Measurements from ENCODE around the gene ARSJ.

The ARSJ gene

GRCh38 chr4:113978561-113979147 lies 793 bp downstream of the ARSJ start:
- Histone ChIP-seq H3K9ac (ENCODE audit: insufficient read length) (no peak overlapping the region), H3K27ac (no peak overlapping the region), H3K4me3 (peak overlapping the region; percentile 77), H3K36me3 (ENCODE audit: insufficient read depth, low read length) (peaks cover 6% of the 10 kb centered on the region; the same call in 1 of the 2 replicates), H3K9me3 (ENCODE audit: low read depth, low read length) (no peaks in the 10 kb centered on the region; the same call in 1 of the 2 replicates)
- TF ChIP-seq EZH2 (IDR thresholded peaks at IDR 0.05) (no peak), FOXP2 (optimal IDR thresholded peaks at IDR 0.05; ENCODE audit: control extremely low read depth, extremely low read length, insufficient read depth) (no peak), POLR2AphosphoS5 (IDR thresholded peaks at IDR 0.05; ENCODE audit: borderline replicate concordance, low read depth, low read length) (no peak)
- DNase-seq (ENCODE audit: low read depth, low spot score) = no peak

GRCh38 chr4:113978105-113978504 lies 1.3 kb downstream of the ARSJ start:
- no peak for DNase-seq (ENCODE audit: low read depth, low spot score)
- no peak overlapping the region for H3K9ac ChIP-seq (ENCODE audit: insufficient read length)
- H3K9me3 ChIP-seq (ENCODE audit: low read depth, low read length) = no peaks in the 10 kb centered on the region; the same call in 1 of the 2 replicates
- H3K36me3 ChIP-seq (ENCODE audit: insufficient read depth, low read length) = peaks cover 6% of the 10 kb centered on the region; the same call in 1 of the 2 replicates
- TF ChIP-seq FOXP2 (optimal IDR thresholded peaks at IDR 0.05; ENCODE audit: control extremely low read depth, extremely low read length, insufficient read depth) = no peak
- TF ChIP-seq POLR2AphosphoS5 (IDR thresholded peaks at IDR 0.05; ENCODE audit: borderline replicate concordance, low read depth, low read length) = no peak
- TF ChIP-seq EZH2 (IDR thresholded peaks at IDR 0.05) = no peak
- H3K4me3 ChIP-seq = no peak overlapping the region
- H3K27ac ChIP-seq = no peak overlapping the region

DNA sequence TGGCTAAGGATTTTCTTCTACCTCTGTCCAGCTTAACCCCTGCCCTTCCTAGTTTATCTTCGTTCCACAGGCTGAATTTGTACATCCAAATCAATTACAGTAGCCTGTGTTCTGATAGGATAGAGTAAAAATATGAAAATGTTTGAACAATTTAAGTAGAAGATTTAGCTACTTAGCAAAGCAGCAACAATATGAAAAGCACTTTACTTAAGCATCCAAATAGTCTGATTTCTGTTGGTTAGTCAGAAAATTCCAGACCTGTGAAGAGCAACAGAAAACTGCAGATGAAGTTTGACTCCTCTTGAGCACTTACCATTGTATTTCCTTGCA lies 2.0 kb downstream of the ARSJ start:
- H3K4me3 ChIP-seq = no peak overlapping the region
- H3K9ac ChIP-seq (ENCODE audit: insufficient read length) = no peak overlapping the region
- H3K36me3 ChIP-seq (ENCODE audit: insufficient read depth, low read length) = peaks cover 6% of the 10 kb centered on the region; the same call in 1 of the 2 replicates
- H3K27ac ChIP-seq = no peak overlapping the region
- TF ChIP-seq EZH2 (IDR thresholded peaks at IDR 0.05) = no peak
- TF ChIP-seq POLR2AphosphoS5 (IDR thresholded peaks at IDR 0.05; ENCODE audit: borderline replicate concordance, low read depth, low read length) = no peak
- no peaks in the 10 kb centered on the region; the same call in 1 of the 2 replicates for H3K9me3 ChIP-seq (ENCODE audit: low read depth, low read length)
- DNase-seq (ENCODE audit: low read depth, low spot score) = no peak

DNA sequence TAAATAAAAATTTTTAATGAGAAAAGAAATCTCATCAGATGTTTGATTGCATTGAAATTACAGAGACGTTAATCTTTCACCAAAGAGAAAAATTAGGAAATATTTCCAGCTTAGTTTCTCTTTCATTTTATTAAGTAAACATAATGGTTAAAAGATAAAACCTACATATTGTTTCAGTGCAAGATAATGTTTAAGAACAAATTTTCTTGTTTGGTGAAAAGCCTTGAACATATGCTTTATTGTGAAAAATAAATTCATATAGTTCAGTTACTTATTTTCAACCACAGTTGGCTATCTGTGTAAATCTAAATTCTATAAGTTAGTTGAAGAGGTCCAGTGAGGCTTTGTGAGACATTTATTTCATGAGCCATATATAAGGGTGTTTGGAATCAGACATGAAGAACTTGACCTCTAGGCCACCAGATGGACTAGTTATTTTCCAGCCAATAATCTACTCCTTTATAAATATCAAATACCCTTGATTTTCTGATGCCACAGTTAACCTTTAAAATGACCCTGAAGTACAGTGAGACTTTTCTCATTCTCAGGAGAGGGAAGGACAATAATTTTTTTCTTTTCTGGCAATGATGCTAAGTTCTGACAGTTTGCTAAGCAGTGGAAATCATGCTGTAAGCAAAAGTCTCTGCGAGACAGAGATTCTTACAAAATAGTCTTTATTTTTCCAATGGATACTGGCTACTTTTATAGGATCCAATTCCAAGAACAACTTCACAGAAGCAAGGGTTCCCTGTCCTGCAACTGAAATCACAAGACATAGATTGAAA lies 2.5 kb downstream of the ARSJ start:
- H3K27ac ChIP-seq = no peak overlapping the region
- H3K4me3 ChIP-seq = 0 out of 2 replicates have a peak overlapping the region, but pooled peaks have one; percentile 20

DNA sequence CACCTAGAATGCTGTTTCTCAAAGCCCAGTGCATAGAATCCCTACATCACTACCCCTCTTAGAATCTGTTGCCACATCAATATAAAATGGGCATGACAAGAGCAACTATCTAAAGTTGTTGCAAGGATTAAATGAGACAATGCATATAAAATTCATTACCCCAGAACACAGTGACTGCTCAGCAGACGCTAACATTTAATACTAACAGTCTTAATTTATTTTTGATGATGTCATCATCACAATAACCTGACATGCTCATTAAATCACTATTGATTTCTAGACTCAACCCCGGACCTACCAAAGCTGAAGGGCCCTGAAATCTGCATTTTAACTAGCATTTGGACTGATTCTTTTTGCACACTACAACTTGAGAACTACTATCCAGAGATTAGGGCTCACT lies 3.9 kb downstream of the ARSJ start:
- TF ChIP-seq EZH2 (IDR thresholded peaks at IDR 0.05) (no peak), POLR2AphosphoS5 (IDR thresholded peaks at IDR 0.05; ENCODE audit: borderline replicate concordance, low read depth, low read length) (no peak), FOXP2 (optimal IDR thresholded peaks at IDR 0.05; ENCODE audit: control extremely low read depth, extremely low read length, insufficient read depth) (no peak)
- no peak overlapping the region for H3K9ac ChIP-seq (ENCODE audit: insufficient read length)
- no peak overlapping the region for H3K27ac ChIP-seq
- H3K4me3 ChIP-seq = no peak overlapping the region
- DNase-seq (ENCODE audit: low read depth, low spot score) = no peak
- peaks cover 6% of the 10 kb centered on the region; the same call in 1 of the 2 replicates for H3K36me3 ChIP-seq (ENCODE audit: insufficient read depth, low read length)
- H3K9me3 ChIP-seq (ENCODE audit: low read depth, low read length) = no peaks in the 10 kb centered on the region; the same call in 1 of the 2 replicates

More for the DNA sequence above, 2.5 kb downstream of the ARSJ start:
- peaks cover 6% of the 10 kb centered on the region; the same call in 1 of the 2 replicates for H3K36me3 ChIP-seq (ENCODE audit: insufficient read depth, low read length)
- TF ChIP-seq EZH2 (IDR thresholded peaks at IDR 0.05) = no peak
- no peak for TF ChIP-seq FOXP2 (optimal IDR thresholded peaks at IDR 0.05; ENCODE audit: control extremely low read depth, extremely low read length, insufficient read depth)
- TF ChIP-seq POLR2AphosphoS5 (IDR thresholded peaks at IDR 0.05; ENCODE audit: borderline replicate concordance, low read depth, low read length) = no peak
- no peak overlapping the region for H3K9ac ChIP-seq (ENCODE audit: insufficient read length)
- no peak for DNase-seq (ENCODE audit: low read depth, low spot score)
- H3K9me3 ChIP-seq (ENCODE audit: low read depth, low read length) = no peaks in the 10 kb centered on the region; the same call in 1 of the 2 replicates

DNA sequence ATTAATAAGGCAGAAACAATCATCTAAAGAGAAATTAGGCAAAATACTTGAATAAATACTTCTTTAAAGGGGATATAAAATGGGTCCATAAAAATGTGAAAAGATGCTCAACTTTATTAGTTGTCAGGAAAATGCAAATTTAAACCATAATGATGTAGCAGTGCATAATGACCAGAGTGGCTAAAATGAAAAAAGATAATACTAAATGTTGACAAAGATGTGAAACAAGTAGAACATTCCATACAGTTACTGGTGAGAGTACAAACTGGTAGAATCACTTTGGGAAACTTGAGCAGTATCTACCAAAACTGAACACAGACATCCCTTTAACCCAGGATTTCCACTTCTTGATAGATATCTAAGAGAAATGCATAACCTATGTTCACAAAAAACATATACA lies 5.0 kb downstream of the ARSJ start:
- Histone ChIP-seq H3K9ac (ENCODE audit: insufficient read length) (no peak overlapping the region), H3K36me3 (ENCODE audit: insufficient read depth, low read length) (peaks cover 6% of the 10 kb centered on the region; the same call in 1 of the 2 replicates), H3K9me3 (ENCODE audit: low read depth, low read length) (no peaks in the 10 kb centered on the region; the same call in 1 of the 2 replicates), H3K27ac (no peak overlapping the region), H3K4me3 (no peak overlapping the region)
- TF ChIP-seq FOXP2 (optimal IDR thresholded peaks at IDR 0.05; ENCODE audit: control extremely low read depth, extremely low read length, insufficient read depth) = no peak
- TF ChIP-seq EZH2 (IDR thresholded peaks at IDR 0.05) = no peak
- no peak for TF ChIP-seq POLR2AphosphoS5 (IDR thresholded peaks at IDR 0.05; ENCODE audit: borderline replicate concordance, low read depth, low read length)
- DNase-seq (ENCODE audit: low read depth, low spot score) = no peak

DNA sequence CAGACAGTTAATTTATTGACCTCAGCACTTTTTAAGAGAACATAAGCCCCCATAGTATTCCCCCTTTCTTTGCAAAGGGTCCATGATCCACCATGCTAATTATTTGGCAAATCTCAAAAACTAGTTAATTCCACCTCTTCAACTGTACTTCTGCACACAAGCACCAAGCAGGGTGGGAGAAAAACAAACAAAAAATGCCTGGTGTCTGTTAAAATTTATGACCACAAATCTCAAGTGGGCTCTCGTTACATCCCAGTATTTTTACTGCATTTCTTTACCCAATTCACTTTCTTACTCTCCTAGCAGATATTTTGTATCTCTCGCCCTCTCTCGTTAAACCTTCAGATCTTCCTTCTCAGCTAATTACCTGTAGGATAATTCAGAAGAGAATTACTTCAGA lies 6.1 kb downstream of the ARSJ start:
- H3K36me3 ChIP-seq (ENCODE audit: insufficient read depth, low read length) = peaks cover 6% of the 10 kb centered on the region; the same call in 1 of the 2 replicates
- no peak for TF ChIP-seq EZH2 (IDR thresholded peaks at IDR 0.05)
- TF ChIP-seq POLR2AphosphoS5 (IDR thresholded peaks at IDR 0.05; ENCODE audit: borderline replicate concordance, low read depth, low read length) = no peak
- TF ChIP-seq FOXP2 (optimal IDR thresholded peaks at IDR 0.05; ENCODE audit: control extremely low read depth, extremely low read length, insufficient read depth) = no peak
- no peak overlapping the region for H3K27ac ChIP-seq
- no peaks in the 10 kb centered on the region; the same call in 1 of the 2 replicates for H3K9me3 ChIP-seq (ENCODE audit: low read depth, low read length)
- no peak overlapping the region for H3K4me3 ChIP-seq
- no peak for DNase-seq (ENCODE audit: low read depth, low spot score)
- H3K9ac ChIP-seq (ENCODE audit: insufficient read length) = no peak overlapping the region

DNA sequence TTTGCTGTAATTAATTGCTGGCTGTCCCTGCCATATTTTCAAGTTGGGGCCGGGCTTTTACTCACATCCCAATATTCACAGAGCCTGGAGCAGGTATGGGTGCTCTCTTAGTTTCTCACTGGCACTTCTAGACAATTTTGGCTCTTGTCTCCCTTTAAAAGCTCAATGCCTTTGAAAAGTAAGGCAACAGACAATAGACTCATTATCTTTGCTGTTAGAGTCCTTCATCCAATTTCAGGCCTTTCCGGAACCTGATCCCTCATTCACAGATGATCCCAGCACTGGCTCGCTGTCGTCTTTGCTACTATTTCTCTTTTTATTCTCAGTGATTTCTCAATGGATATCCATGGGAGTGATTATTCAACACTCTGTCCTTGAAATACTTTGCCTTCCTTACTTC lies 6.7 kb downstream of the ARSJ start:
- no peak overlapping the region for H3K27ac ChIP-seq
- no peak for TF ChIP-seq POLR2AphosphoS5 (IDR thresholded peaks at IDR 0.05; ENCODE audit: borderline replicate concordance, low read depth, low read length)
- TF ChIP-seq EZH2 (IDR thresholded peaks at IDR 0.05) = no peak
- no peak for TF ChIP-seq FOXP2 (optimal IDR thresholded peaks at IDR 0.05; ENCODE audit: control extremely low read depth, extremely low read length, insufficient read depth)
- H3K4me3 ChIP-seq = no peak overlapping the region

More for the DNA sequence above, 6.7 kb downstream of the ARSJ start:
- Histone ChIP-seq H3K36me3 (ENCODE audit: insufficient read depth, low read length) (peaks cover 6% of the 10 kb centered on the region; the same call in 1 of the 2 replicates), H3K9me3 (ENCODE audit: low read depth, low read length) (no peaks in the 10 kb centered on the region; the same call in 1 of the 2 replicates), H3K9ac (ENCODE audit: insufficient read length) (no peak overlapping the region)
- DNase-seq (ENCODE audit: low read depth, low spot score) = no peak

Measured in SK-N-MC (cell line).